Right lobe of liver (tissue), 6 donors: Measurements from ENCODE around the gene ACOX1. TPM values are rescaled to one million over a fixed set of nuclear protein-coding genes. Genes with fewer than 3 reads are reported as not detected.
A peak's percentile ranks its signal among the peaks of the same experiment; 100 is the strongest.

Experiments
- ATAC-seq, 4 donors: fragments of 200-7000 bp; cut with Tn5 transposase; one replicate each; pipeline ENCODE4 v1.9.1; 2020; ENCODE audit warnings: mild to moderate bottlenecking in 4 of 4, moderate library complexity in 4 of 4
- DNase-seq, 3 donors: peaks; one replicate each; pipeline ENCODE4 v3.0.0-alpha.2; 2020
- H3K27ac ChIP-seq, 3 donors: fragments of 200-600 bp; one replicate each; pipeline ENCODE4 v1.8.0; 2022
- H3K27me3 ChIP-seq, 2 donors: fragments of 200-600 bp; one replicate each; pipeline ENCODE4 v1.8.0; 2022
- H3K36me3 ChIP-seq, 4 donors: fragments of 200-600 bp; sonication (generic) in 1 of 4; one replicate each; pipeline versions ENCODE4 v1.5.1 to v1.8.0; 2017 to 2022; ENCODE audit warnings: control low read depth in 1 of 4
- H3K4me1 ChIP-seq, 4 donors: fragments of 200-600 bp; sonication (generic) in 1 of 4; one replicate each; pipeline versions ENCODE4 v1.5.1 to v1.8.0; 2017 to 2022; ENCODE audit warnings: control low read depth in 1 of 4
- H3K4me3 ChIP-seq, 3 donors: fragments of 200-600 bp; one replicate each; pipeline ENCODE4 v1.8.0; 2022
- H3K9me3 ChIP-seq, 4 donors: fragments of 200-600 bp; sonication (generic) in 1 of 4; one replicate each; pipeline versions ENCODE4 v1.5.1 to v1.8.0; 2017 to 2022; ENCODE audit warnings: control low read depth in 1 of 4
- CTCF ChIP-seq, 4 donors: fragments of 200-600 bp in 3 of 4; fragments of 450-650 bp in 1 of 4; IDR thresholded peaks; one replicate each; pipeline versions ENCODE4 v1.5.1 to v1.8.0; 2016 to 2022; ENCODE audit warnings: antibody characterized with exemption in 4 of 4, mild to moderate bottlenecking in 2 of 4
- POLR2A ChIP-seq: fragments of 450-650 bp; IDR thresholded peaks from one replicate; pipeline ENCODE4 v1.6.1; 2017; ENCODE audit warnings: antibody characterized with exemption, mild to moderate bottlenecking
- WGBS: methylation state at CpG from one replicate; pipeline ENCODE4 v1.1.6; 2018; ENCODE audit warnings: low coverage, low lambda C conversion rate; ENCODE audit not compliant: insufficient coverage; ENCODE audit errors: missing lambda C conversion rate; 5-methylcytosine and 5-hydroxymethylcytosine counted together
- intact Hi-C, 2 donors: fragments of 100-400 bp; cut with DNase I; formaldehyde crosslinking; loops; one replicate each; pipeline versions ENCODE4 v1.11.2 to v1.14.1; 2022
- total RNA-seq, 6 experiments: library from RNA; depleted of rRNA in 2 of 6; stranded (reverse); fragments of >200 nt in 2 of 6; fragmentation: NEBNext Ultra II Directional in 3 of 6; extraction: Animal tissue kit (Norgen Biotek cat#: 25700) in 3 of 6; gene quantifications; one replicate each; pipeline versions ENCODE4 v1.1.0 to v1.2.4, GENCODE V29; 2016 to 2023
- donor health status: DM: no; HTN: yes; CAD: no.
- donor health status: DM: no; HTN: no; CAD: no.
- donor health status: DM: no; HTN: no; CAD: no.
- donor health status: DM: no; HTN: yes; CAD: no.
- donor health status: DM: no; HTN: yes; CAD: no.

The ACOX1 gene
- total RNA-seq, 6 experiments from 2014 or later, result 112 to 202 (median 190) TPM

GRCh38 chr17:75913537-75914210, 65.3 kb downstream of the ACOX1 start:
- Histone ChIP-seq H3K27me3 (no peaks in the 10 kb centered on the region), H3K27ac (no peak overlapping the region), H3K4me1 (no peaks in the 10 kb centered on the region), H3K36me3 (no peaks in the 10 kb centered on the region), H3K9me3 (no peaks in the 10 kb centered on the region), H3K4me3 (no peak overlapping the region)
- TF ChIP-seq POLR2A (no peak), CTCF (IDR thresholded peaks at IDR 0.05) (no peak)
- 88% methylated on average over 5 of the region's 32 CpGs for WGBS
- DNase-seq (no peak), ATAC-seq (peak in 1 of 4 donors; percentile 6)
- intact Hi-C loops, result no loop called here

GRCh38 chr17:75910699-75911098, 68.3 kb downstream of the ACOX1 start:
- DNase-seq, result no peak
- WGBS, result 83% methylated on average over 1 of the region's 6 CpGs
- no peak for TF ChIP-seq CTCF (IDR thresholded peaks at IDR 0.05)
- no peak for TF ChIP-seq POLR2A
- H3K36me3 ChIP-seq, result no peaks in the 10 kb centered on the region
- no peak overlapping the region for H3K27ac ChIP-seq
- ATAC-seq, result no peak
- no peak overlapping the region for H3K4me3 ChIP-seq
- intact Hi-C loops, result no loop called here
- no peaks in the 10 kb centered on the region for H3K9me3 ChIP-seq
- H3K27me3 ChIP-seq, result no peaks in the 10 kb centered on the region
- H3K4me1 ChIP-seq, result peaks cover 0 to under 1% (median 0%) of the 10 kb centered on the region in 4 donors

- no peak for TF ChIP-seq POLR2A
- H3K27ac ChIP-seq, result no peak overlapping the region
- no peaks in the 10 kb centered on the region for H3K36me3 ChIP-seq
- DNase-seq (peak in 1 of 3 donors; percentile 57), ATAC-seq (no peak)
- 90% methylated on average over 5 of the region's 11 CpGs for WGBS
- intact Hi-C loops, result loop anchor here (5.0 kb wide), 1 partner anchor 97 kb away; no protein-coding TSS in a partner anchor
- peaks cover 0 to 6% (median 0%) of the 10 kb centered on the region in 4 donors for H3K4me1 ChIP-seq
- no peaks in the 10 kb centered on the region for H3K9me3 ChIP-seq
- no peak overlapping the region for H3K4me3 ChIP-seq
- H3K27me3 ChIP-seq, result no peaks in the 10 kb centered on the region
Measured at GRCh38 chr17:75909812-75910274, 69.1 kb downstream of the ACOX1 start.

GRCh38 chr17:75909051-75909811, 69.7 kb downstream of the ACOX1 start:
- DNase-seq (no peak), ATAC-seq (no peak)
- WGBS, result 74% methylated on average over 6 of the region's 14 CpGs
- H3K27me3 ChIP-seq, result no peaks in the 10 kb centered on the region
- no peaks in the 10 kb centered on the region for H3K9me3 ChIP-seq
- peaks cover 0 to 6% (median 0%) of the 10 kb centered on the region in 4 donors for H3K4me1 ChIP-seq
- intact Hi-C loops, result loop anchor here (5.0 kb wide), 1 partner anchor 98 kb away; no protein-coding TSS in a partner anchor
- H3K27ac ChIP-seq, result no peak overlapping the region
- no peak overlapping the region for H3K4me3 ChIP-seq
- no peaks in the 10 kb centered on the region for H3K36me3 ChIP-seq
- TF ChIP-seq CTCF (IDR thresholded peaks at IDR 0.05), result no peak
- no peak for TF ChIP-seq POLR2A

- intact Hi-C loops, result loop anchor here (5.0 kb wide), 1 partner anchor 99 kb away; no protein-coding TSS in a partner anchor
- no peaks in the 10 kb centered on the region for H3K27me3 ChIP-seq
- no peaks in the 10 kb centered on the region for H3K36me3 ChIP-seq
- no peak overlapping the region for H3K27ac ChIP-seq
- ATAC-seq, result no peak
- H3K4me1 ChIP-seq, result peaks cover 0 to 13% (median 0%) of the 10 kb centered on the region in 4 donors
- no peak for DNase-seq
- H3K4me3 ChIP-seq, result no peak overlapping the region
- TF ChIP-seq POLR2A (no peak), CTCF (IDR thresholded peaks at IDR 0.05) (no peak)
- H3K9me3 ChIP-seq, result no peaks in the 10 kb centered on the region
- WGBS, result 90% methylated on average over 6 of the region's 6 CpGs
Measured at GRCh38 chr17:75908201-75908600, 70.8 kb downstream of the ACOX1 start.
